HepG2 (cell line): Measurements from ENCODE around the gene DNAJC18. TPM values are rescaled to one million over a fixed set of nuclear protein-coding genes. Genes with fewer than 3 reads are reported as not detected.

Source experiments
- AHDC1 ChIP-seq: sonication (generic); formaldehyde crosslinking; IDR thresholded peaks from 2 replicates; pipeline ENCODE4 v1.5.1; 2020; ENCODE audit warnings: mild to moderate bottlenecking, missing genetic modification reagents, borderline replicate concordance
- EEA1 ChIP-seq: sonication (generic); formaldehyde crosslinking; IDR thresholded peaks from 2 replicates; pipeline ENCODE4 v1.5.1; 2020; ENCODE audit warnings: mild to moderate bottlenecking, missing genetic modification reagents, borderline replicate concordance
- FOSL1 ChIP-seq: sonication (generic); formaldehyde crosslinking; IDR thresholded peaks from 2 replicates; pipeline ENCODE4 v1.9.0; 2021; ENCODE audit warnings: missing genetic modification reagents, borderline replicate concordance
- GPN1 ChIP-seq: sonication (generic); formaldehyde crosslinking; IDR thresholded peaks from 2 replicates; pipeline ENCODE4 v1.5.1; 2020; ENCODE audit warnings: missing genetic modification reagents, borderline replicate concordance
- IRF2 ChIP-seq: IDR thresholded peaks from 2 replicates; pipeline ENCODE4 v1.6.1; 2018; ENCODE audit warnings: missing genetic modification reagents, missing compliant biosample characterization
- MEF2D ChIP-seq: sonication (generic); formaldehyde crosslinking; IDR thresholded peaks from 2 replicates; pipeline ENCODE4 v1.5.1; 2020; ENCODE audit warnings: mild to moderate bottlenecking, missing genetic modification reagents
- PAF1 ChIP-seq: IDR thresholded peaks from 2 replicates; pipeline ENCODE4 v1.6.1; 2016; ENCODE audit warnings: missing genetic modification reagents, missing compliant biosample characterization
- POGK ChIP-seq: sonication (generic); formaldehyde crosslinking; conservative IDR thresholded peaks from 2 replicates; pipeline ENCODE4 v1.8.0; 2022; ENCODE audit warnings: mild to moderate bottlenecking, moderate library complexity, missing genetic modification reagents
- SMYD3 ChIP-seq: sonication (generic); formaldehyde crosslinking; IDR thresholded peaks from 2 replicates; pipeline ENCODE4 v1.8.1; 2023; ENCODE audit warnings: mild to moderate bottlenecking, missing genetic modification reagents
- ZBTB25 ChIP-seq: IDR thresholded peaks from 2 replicates; pipeline ENCODE4 v1.6.1; 2018; ENCODE audit warnings: missing genetic modification reagents
- ZHX1 ChIP-seq: sonication (generic); formaldehyde crosslinking; IDR thresholded peaks from 2 replicates; pipeline ENCODE4 v1.8.1; 2022; ENCODE audit warnings: low read depth, mild to moderate bottlenecking, missing genetic modification reagents
- ZNF136 ChIP-seq: sonication (generic); formaldehyde crosslinking; IDR thresholded peaks from 2 replicates; pipeline ENCODE4 v1.8.1; 2022; ENCODE audit warnings: low read depth, mild to moderate bottlenecking, moderate library complexity, missing genetic modification reagents
- ZNF251 ChIP-seq: sonication (generic); formaldehyde crosslinking; IDR thresholded peaks from 2 replicates; pipeline ENCODE4 v1.9.0; 2021; ENCODE audit warnings: mild to moderate bottlenecking, missing genetic modification reagents
- ZNF577 ChIP-seq: sonication (generic); formaldehyde crosslinking; IDR thresholded peaks from 2 replicates; pipeline ENCODE4 v1.4.0; 2020; ENCODE audit warnings: mild to moderate bottlenecking, low read depth, missing genetic modification reagents, borderline replicate concordance
- ZNF749 ChIP-seq: sonication (generic); formaldehyde crosslinking; IDR thresholded peaks from 2 replicates; pipeline ENCODE4 v1.8.0; 2022; ENCODE audit warnings: mild to moderate bottlenecking, missing genetic modification reagents, moderate library complexity, borderline replicate concordance
- ZSCAN29 ChIP-seq: sonication (generic); formaldehyde crosslinking; conservative IDR thresholded peaks from 2 replicates; pipeline ENCODE4 v1.4.0; 2020; ENCODE audit warnings: mild to moderate bottlenecking, missing genetic modification reagents
- polyA plus RNA-seq, 8 experiments: library from polyadenylated mRNA; depleted of rRNA in 3 of 8; stranded (reverse) in 7 of 8; unstranded in 1 of 8; fragments of >200 nt; fragmentation: Illumina TruSeq in 4 of 8; extraction: Trizol in 4 of 8; gene quantifications; 2 replicates each; pipeline versions ENCODE4 v1.2.1 to v1.2.3, GENCODE V29; 2011 to 2016; ENCODE audit warnings: low read depth in 4 of 8, missing spikeins in 1 of 8, mixed read lengths in 1 of 8; ENCODE audit not compliant: insufficient read depth in 1 of 8
- total RNA-seq, 5 experiments: library from RNA; depleted of rRNA; stranded (reverse); fragments of >200 nt; fragmentation: Illumina TruSeq; extraction: Trizol; gene quantifications; 2 replicates each; pipeline ENCODE4 v1.2.3, GENCODE V29; 2016; ENCODE audit warnings: low read depth in 1 of 5

DNAJC18 gene
- total and polyA plus RNA-seq, 2 of the 13 experiments (the other 11 are each of a cell fraction or from before 2014, with no cell fraction given) = 6.5 to 6.6 TPM

GRCh38 chr5:139383275-139383992 is 55.9 kb downstream of the DNAJC18 start, which contains the start of gene SLC23A1 (continued):
- no peak for TF ChIP-seq PAF1 (CRISPR knock-in tag)
- no peak for TF ChIP-seq FOSL1
- TF ChIP-seq POGK = peak; percentile 59; the same call in 1 of the 2 replicates
- no peak for TF ChIP-seq ZNF251 (CRISPR knock-in tag)
- TF ChIP-seq ZBTB25 (CRISPR knock-in tag) = no peak
- TF ChIP-seq ZNF749 (CRISPR knock-in tag) = no peak
- no peak for TF ChIP-seq MEF2D (CRISPR knock-in tag)
- no peak for TF ChIP-seq SMYD3 (CRISPR knock-in tag)
- TF ChIP-seq GPN1 = no peak
- TF ChIP-seq ZNF136 (CRISPR knock-in tag) = no peak
- TF ChIP-seq IRF2 (CRISPR knock-in tag) = no peak
- no peak for TF ChIP-seq ZNF577 (CRISPR knock-in tag)
- TF ChIP-seq AHDC1 (CRISPR knock-in tag) = no peak
- no peak for TF ChIP-seq ZSCAN29 (CRISPR knock-in tag)
- no peak for TF ChIP-seq EEA1 (CRISPR knock-in tag)
- TF ChIP-seq ZHX1 (CRISPR knock-in tag) = no peak
